Kidney tubule cell (primary cell): ENCODE measurements around the gene TGFBR1.

Source experiments
- DNase-seq: peaks from one replicate; pipeline ENCODE4 v3.0.0-alpha.2; 2018; ENCODE audit warnings: low spot score

TGFBR1 gene

DNA sequence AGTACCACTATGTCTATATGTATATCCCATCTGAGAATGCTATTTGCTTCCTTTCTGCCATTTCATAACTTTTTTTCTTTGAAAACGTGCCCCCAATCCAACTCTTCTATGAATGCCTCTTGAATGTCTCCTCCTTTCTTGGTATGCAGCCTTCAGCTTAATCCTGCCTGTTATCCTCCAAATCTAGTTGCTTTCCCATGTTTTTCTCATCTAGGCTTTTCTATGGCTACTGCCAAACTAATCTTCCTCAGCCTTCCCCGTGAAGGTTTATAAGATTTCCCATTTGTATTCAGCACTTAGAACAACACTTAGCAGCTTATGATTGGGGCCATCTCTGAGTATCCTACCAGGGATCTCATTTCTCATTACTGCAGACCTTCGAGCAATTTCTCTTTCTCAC, 2.5 kb downstream of the TGFBR1 start:
- no peak for DNase-seq

DNA sequence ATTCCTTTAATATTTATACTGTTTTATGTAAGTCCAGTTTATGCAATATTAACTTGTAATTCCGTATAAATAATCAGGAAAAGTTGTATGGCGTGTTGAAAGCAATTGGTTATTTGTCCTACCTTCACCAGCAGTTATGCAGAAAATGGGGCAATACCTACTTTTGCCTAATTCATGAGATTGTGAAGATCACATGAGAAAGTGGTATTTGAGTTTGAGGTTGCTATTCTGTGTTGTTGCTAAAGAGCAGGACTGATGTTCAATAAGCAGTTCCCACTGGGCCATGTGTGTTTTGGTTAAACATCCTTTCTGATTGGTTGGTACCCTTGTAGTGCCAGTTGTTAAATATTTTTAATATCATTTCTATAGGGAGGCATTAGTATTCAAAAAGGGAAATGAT, 3.2 kb downstream of the TGFBR1 start:
- no peak for DNase-seq

DNA sequence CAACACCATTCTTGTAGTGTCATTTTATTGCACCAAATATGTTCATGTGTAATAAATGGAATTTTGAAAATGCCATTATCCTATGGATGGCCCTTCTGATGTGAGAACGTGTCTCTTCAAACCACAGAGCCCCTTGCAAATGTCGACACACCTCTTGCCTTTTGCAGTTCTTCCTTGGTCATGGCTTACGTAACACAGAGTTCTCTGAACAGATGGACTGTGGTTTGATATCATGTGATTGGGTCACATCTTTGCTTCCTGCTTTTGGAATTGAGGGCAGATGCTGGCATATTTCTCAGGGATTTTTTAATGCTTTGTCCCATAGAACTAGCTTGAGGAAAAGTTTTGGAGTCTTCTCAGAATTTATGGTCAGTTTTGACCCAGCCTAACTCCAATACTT, 4.6 kb downstream of the TGFBR1 start:
- no peak for DNase-seq

DNA sequence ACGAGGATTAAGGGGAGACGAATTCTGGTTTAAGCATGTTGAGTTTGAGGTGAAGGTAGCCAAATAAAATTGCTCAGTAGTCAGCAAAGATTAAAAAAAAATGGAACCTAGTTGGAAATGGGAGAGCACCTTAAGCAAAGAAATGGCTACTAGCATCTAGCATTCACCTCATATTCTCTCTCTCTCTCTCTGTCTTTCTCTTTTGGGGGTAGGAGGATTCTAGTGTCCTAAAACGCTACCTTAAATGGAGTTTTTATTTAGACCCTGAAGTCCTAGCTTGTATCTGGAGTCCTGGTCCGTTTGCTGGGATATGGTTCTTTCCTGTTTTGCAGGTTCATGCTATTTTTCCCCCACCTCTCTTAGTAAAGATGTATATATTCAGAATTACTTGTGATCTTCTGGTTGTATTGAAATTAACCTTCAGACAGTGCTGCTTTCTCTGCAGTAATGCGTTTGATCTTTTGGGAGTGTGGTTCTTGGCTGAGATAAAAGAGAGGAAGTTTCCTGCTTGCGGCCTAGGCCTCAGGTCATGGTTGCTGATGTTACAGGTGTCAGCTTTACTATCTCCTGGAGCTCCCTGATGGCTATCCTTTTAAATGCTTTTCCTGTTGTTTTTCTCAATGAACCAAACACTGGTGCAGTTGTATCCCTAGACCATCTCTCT, 8.0 kb downstream of the TGFBR1 start:
- DNase-seq: no peak

DNA sequence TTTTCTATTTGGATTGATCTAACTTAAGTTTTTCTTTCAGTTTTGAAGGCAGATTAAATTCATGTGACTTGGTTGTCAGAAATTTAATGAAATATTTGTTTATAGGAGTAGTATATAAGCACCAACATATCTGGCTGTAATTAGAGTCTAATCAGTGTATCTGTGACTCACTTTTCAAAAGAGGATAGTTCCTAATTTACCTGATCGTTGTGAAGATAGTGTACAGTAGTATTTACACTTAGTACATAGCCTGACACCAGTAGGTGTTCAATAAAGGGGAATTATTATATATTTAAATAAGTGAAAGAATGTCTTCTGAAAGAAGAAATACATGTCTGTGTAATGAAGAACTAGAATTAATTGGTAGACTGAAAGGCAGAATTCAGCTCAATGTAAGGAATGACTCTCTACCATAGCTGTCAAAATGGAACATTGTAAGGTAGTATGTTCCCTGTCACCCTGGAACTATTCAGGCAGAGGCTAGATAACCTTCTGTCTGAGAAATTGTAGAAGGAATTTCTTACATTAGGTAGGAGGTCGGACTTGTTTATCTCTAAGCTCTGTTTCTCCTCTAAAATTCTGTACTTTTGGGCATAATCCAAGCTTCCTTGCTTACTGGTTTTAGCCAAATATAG, 8.6 kb downstream of the TGFBR1 start:
- no peak for DNase-seq

DNA sequence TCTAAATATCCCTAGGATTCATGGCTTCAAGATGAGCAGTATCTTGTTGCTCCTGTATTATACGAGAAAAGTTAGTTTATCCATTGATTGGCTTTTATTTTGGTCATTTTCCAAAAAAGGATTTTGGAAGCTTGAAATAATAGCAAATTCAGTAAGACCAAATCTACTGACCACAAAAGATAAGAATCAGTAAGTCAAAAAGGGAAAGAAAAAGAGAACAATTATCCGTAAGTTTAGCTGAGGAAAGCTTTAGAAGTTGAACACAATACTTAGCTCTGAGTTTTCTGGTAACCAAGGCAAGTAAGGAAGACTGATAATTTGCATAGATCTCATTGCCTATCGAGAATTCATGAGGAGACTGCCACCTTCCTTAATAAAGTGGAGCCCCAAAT, 9.1 kb downstream of the TGFBR1 start:
- no peak for DNase-seq

DNA sequence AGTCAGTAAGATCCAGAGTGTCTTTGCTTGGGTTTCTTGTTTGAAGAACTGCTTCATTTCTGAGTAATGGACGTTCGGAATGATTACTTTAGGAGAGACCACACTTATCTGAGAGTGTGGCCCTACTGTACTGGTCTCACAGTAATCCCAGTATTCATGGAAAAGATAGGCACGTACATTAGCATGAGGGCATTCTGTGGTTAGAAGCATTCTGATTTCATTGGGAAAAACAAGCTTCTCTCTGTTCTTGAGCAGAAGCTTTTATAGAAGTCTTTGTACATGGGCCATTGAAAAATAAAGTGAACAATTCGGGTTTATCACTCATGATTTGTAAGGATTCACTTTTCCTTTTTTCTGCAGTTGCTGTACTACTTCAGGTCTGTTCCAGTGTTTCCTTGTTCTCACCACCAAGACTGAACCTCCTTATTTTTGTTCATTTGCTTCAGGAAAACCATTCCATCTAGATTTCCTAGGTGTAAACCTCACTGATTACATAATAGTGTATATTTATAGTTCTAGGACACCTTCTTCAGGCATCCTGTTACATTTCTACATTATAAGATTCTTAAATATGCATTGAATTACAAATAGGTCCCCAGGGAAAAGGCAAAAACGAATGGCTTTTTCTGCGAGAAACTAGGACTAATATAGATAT, 10.1 kb downstream of the TGFBR1 start:
- DNase-seq: no peak

DNA sequence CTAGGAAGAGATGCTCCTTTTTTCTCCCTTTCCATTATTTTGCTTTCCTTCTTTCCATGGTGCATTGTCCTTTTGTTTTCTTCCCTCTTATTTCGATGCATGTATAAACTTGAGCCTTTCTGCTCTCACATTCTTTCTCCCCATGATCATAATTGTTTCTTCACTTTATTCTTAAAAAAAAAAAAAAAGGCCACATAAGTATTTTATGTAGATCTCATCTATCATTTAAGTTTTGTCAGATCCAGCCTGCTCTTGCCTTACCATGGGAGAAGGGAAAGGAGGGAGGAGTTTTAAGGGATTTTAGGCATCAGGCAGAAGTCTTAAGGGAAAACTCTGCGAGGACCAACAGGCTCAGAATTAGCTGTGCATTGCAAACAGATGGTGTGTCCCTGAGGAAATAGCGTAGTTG, 11.1 kb downstream of the TGFBR1 start:
- DNase-seq: no peak

DNA sequence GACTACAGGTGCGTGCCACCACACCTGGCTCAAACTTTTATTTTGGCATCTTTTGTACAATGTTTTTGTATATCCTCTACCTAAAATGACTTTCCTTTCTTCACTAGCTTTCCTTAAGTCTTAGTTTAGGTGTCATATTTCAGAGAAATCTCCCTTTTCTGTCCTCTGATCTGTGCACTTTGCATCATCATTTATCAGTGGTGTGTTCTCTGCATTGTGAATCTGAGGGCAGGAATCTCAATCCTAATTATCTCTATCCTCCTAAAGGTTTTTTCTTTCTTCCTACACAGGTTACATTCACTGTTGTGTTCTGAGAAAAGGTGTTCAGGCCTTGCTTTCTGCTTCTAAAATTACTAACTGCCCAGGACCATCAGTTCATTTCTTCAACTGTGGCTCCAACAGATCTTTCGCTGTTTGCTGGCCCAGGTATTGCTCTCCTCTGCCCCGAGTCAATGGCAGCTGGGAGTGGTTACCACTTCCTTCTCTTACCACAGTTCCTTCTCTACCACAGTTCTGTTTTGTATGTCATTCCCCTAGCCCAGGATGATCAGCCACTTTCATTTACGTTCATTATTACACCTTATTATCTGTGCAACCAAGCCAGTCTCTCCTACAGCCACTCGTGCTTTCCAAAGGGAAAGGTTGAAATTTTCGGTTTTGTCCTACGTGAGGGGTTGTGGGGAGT, 14.0 kb downstream of the TGFBR1 start:
- DNase-seq: no peak

DNA sequence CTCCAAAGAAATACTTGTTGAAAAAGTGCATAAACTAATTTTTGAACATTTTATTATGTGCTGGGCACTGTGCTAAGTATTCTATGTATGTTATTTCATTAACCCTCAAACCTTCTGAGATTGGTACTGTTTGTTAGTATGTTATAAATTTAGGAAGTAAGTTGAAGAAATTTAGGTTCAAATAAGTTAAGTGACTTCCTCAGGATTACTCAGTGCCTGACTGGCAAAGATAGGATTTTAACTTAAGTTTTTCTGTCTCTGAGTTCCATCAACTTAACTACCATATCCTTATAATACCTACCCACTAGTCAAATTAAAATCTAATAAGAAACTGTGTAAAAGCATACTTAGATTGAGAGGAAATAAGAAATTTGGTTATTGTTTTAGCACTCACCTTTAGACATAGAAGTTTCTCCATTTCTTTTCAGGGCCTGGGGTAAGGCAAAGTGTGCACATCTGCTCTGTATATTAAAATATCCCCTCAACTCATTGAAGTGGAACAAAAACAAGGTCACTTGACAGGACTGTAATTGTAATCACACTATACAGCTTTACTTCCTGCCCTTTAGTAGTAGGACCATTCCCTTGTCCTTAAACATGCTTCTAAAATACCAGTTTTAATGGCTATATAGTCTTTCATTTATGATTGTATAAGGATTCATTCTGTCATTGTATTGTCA, 15.2 kb downstream of the TGFBR1 start:
- DNase-seq: no peak

DNA sequence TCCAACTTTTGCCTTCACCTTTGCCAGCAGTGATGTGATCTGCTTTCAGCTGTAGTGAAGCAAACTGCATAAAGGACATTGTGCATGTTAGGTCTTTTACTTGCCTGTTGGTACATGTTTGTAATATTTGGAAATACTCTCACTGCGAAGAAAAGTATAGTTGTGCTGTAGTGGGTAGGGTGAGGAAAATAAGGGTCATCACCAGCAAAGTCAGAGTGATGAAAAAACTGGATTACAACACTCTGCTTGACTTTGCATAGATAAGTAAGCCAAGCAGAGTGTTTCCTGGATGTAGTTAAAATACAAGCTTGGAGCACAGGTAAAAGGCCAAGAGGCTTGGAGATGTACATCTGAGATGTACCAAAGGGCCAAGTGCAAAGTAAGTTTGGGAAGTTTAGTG, 16.7 kb downstream of the TGFBR1 start:
- DNase-seq: no peak

DNA sequence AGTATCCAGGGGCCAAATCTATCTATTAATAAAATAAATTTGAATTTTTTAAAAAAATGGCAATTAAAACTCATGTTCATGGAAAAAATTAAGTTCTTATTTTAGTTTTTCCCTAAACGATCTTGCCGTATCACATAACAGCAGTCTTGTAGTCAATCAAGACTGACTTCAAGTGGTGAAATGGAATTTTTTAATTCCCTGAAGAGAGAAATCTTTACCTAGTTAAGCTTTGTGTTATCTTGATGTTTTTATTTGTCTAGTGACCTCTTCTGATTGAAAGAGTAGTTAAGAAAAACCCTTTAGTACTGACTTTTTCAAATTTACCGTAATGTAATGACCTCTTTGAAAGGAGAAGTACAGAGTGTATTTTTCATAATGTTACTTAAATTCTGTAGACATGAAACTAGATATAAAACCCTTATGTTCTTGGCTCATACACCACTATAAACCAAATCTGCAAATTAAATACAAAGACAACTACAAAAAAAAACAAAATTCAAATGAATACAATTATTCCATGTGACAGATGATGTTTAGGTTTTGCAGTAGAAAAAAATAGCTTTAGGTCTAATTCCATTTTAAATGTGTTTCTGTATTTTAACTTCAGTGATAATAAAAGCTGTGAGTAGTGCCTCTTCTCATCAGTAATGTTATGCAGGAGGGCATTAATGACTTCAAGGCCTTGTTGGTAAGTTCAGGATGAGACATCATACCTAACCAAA, 19.8 kb downstream of the TGFBR1 start:
- no peak for DNase-seq

DNA sequence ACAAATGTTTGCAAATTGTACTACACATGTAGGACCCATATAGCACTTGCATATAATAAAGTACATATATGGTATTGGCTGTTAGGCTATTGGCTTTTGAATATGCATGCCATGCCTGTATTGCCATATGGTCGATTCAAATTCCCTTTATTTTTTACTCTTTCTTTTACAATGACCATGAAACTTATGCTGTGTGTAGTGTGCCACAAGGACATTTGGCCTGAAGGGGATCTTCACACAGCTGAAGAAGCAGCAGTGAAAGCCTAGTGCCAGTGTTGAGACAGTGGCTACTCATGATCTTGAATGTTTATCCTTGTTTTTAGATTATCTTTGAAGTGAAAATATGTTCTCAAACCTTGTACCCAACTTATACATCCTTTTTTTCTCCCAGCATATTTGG, 20.5 kb downstream of the TGFBR1 start:
- DNase-seq: no peak

DNA sequence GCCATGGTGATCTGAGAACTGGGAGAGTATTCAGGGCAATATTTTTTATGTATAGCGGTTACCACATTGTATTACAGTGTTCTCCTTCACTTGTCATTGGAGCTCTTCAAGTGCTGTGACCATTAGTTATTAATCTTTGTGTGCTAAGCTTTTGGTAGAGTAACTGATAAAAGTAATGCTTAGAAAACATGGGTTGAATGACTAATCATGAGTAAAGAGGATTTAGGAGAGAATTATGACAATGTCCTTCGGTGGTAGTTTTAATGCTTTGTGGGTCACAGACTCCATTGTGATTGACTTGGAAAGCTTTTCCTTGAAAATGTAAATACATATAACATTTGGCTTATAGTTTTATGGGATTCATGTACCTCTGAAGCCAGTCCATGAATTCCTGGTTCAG, 21.4 kb downstream of the TGFBR1 start:
- no peak for DNase-seq

DNA sequence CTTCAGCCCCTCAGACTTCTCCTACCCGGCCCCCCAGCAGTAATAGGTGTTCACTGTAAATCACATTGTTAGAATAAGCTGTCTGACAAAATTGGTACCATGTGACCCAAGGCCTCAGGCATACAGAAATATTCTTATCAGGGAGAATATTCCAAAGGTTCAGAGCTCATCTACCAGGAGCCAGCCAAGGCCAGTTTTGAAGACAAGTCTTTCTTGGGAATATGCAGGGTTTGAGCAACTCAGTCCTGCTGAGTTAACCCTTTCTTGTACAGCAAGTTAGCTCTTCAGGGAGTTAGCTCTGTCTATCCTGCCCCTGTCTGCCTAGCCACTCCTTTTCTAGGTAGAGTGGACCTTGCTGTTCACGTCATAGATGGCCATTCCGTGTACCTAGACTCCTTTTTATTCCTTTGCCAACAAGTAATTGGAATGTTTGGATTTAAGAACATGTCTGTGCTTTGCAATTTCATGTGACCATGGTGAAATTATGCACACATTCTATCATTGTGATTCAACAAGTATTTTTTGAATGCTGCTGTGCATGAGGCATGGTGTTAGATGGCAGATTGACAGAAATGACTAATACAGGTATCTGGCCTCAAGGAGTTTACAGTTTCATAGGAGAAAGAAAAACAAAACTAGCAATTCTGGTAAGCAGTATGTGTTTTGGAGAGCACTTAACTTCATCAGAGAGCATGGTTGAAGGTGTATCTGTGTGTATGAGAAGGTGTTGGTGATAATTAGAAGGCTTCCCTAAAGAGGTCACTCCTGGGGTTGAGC, 22.6 kb downstream of the TGFBR1 start:
- peak; percentile 81 for DNase-seq

DNA sequence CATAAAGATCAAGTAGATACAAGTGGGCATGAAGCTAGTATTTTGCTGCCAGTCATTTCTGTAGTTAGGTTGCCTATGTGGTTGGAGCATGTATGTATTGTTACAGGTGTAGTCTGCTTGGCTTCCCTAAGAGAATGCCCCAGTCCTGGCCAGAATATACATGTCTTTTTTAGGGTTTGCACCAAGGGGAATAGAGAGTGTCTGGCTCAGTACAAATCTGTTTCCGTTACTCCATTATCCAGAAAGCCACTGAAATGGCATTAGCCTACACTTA, 23.2 kb downstream of the TGFBR1 start:
- DNase-seq: no peak

DNA sequence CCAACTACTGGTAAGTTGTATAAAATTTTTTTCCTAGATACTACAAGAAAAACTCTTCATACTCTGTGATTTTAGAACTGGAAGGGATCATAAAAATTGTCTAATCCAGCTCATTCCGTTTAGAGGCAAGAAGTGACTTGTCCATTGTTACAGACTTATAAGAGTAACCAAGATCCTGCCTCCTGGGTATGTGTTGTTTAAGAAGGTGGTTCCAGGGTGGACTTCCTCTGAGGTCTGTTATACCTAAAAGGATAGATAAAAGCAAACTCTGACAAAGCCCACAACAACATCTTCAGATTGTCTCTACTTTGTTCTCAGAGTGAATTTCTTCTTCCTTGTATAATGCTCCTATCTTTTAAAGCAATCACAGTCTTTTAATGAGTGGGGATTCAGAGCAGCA, 24.2 kb downstream of the TGFBR1 start:
- no peak for DNase-seq

DNA sequence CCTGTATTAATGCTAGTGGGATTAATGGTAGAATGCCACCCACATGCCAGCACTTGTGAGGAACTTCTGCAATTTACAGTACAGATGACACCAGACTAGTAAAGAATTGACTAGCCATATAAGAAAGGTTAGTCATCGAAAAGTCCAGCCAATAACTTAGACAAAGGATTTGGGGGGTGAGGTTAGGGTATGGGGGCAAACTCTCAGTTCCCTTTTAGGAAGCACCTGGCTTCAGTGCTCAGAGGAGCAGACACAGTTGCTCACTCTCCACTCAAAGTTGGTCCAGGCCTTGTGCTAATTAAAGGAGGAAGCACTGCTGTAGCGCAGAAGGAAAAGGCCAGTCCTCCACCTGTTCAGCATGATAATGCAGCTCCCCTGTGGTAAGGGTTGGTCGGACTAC, 25.2 kb downstream of the TGFBR1 start:
- DNase-seq: no peak

DNA sequence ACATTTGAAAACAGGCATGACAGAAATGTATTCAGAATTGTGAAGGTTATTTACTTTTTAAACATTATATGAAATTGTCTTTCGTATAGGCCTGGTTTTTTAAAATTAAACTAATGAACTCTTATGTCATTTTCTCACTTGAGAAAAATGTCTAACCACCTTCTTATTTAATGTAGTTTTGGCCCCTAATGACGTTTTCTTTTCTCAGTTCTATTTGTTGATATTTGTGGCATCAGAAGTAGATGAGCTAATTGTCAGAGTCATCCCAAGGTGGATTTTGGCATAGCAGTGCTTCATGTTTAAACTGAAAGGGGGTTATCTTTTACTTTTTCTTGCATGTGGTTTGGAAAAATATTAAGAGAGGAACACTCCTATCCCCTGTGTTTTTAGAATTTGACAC, 28.2 kb downstream of the TGFBR1 start:
- no peak for DNase-seq

DNA sequence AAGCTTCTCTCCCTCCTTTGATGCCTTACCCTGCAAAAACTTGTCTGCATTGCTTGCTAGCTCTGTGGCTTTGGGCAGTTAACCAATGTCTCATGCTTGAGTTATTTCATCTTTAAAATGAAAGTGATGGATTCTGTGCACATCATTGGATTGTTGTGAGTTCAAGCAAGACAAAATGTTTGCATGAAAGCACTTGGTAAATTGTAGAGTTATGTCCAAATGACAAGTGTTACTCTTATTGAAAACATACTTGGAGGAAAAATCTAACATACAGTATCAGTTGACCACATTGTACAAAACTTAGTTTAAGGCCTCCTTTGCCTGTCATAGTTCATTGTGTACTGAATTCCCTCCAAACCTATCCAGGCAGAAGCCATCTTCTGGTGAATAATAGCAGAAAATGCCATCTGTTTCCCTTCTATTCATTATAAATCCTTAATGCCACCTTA, 30.0 kb downstream of the TGFBR1 start:
- DNase-seq: peak; percentile 67

DNA sequence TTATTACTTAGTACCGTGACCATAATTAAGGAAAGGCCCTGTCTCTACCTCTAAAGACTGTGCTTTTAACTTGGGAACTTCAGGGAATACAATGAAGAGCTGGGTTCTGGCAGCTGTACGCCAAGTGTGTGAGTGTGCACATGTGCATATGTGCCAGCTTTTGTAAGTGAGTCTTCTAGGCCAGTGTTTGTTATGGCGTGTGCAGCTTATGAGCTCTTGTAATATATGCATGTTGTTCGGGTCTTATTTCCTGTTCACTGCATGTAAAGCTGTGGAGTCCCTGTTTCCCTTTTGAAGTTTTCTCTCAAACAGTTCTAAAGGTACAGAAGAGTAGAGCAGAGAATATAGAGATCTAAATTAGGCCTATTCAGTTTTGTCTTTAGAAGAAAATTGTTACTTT, 30.5 kb downstream of the TGFBR1 start:
- no peak for DNase-seq
